K562 (cell line): ENCODE measurements around the gene PLAA. TPM values are rescaled to one million over a fixed set of nuclear protein-coding genes. Genes with fewer than 3 reads are reported as not detected.

Experiments used
- CREB5 ChIP-seq: fragments of 250-450 bp; sonication (Bioruptor Pico); IDR thresholded peaks from 2 replicates; pipeline ENCODE4 v1.5.0; 2020; ENCODE audit warnings: mild to moderate bottlenecking
- CTBP1 ChIP-seq: fragments of 450-650 bp; IDR thresholded peaks from 2 replicates; pipeline ENCODE4 v1.6.1; 2016; ENCODE audit warnings: borderline replicate concordance
- CXXC5 ChIP-seq: fragments of 250-450 bp; sonication (Bioruptor Pico); IDR thresholded peaks from 2 replicates; pipeline ENCODE4 v1.8.0; 2022; ENCODE audit warnings: inconsistent platforms, mild to moderate bottlenecking, moderate library complexity
- EP400 ChIP-seq: fragments of 450-650 bp; IDR thresholded peaks from 2 replicates; pipeline ENCODE4 v1.6.1; 2017; ENCODE audit warnings: antibody characterized with exemption, mild to moderate bottlenecking, moderate library complexity
- FOXK2 ChIP-seq, 2 experiments: fragments of 450-650 bp; IDR thresholded peaks in 1 of 2; conservative IDR thresholded peaks in 1 of 2; 2 replicates each; pipeline ENCODE4 v1.6.1; 2016; ENCODE audit warnings: low read depth in 2 of 2, mild to moderate bottlenecking in 1 of 2
- HDGF ChIP-seq: fragments of 450-650 bp; IDR thresholded peaks from 2 replicates; pipeline ENCODE4 v1.6.1; 2016
- HMG20B ChIP-seq: fragments of 250-450 bp; sonication (Bioruptor Pico); IDR thresholded peaks from 2 replicates; pipeline ENCODE4 v1.5.0; 2021; ENCODE audit warnings: mild to moderate bottlenecking
- HNRNPK ChIP-seq: fragments of 200-400 bp; formaldehyde crosslinking; IDR thresholded peaks from one replicate; pipeline ENCODE4 v1.6.1; 2018; ENCODE audit warnings: mild to moderate bottlenecking, low read depth, low read length; ENCODE audit not compliant: poor library complexity, severe bottlenecking
- ILF3 ChIP-seq: fragments of 450-650 bp; IDR thresholded peaks from 2 replicates; pipeline ENCODE4 v1.6.1; 2018; ENCODE audit warnings: antibody characterized with exemption, mild to moderate bottlenecking, moderate library complexity, borderline replicate concordance
- LARP7 ChIP-seq: fragments of 450-650 bp; IDR thresholded peaks from 2 replicates; pipeline ENCODE4 v1.6.1; 2016
- NFIC ChIP-seq: fragments of 450-650 bp; IDR thresholded peaks from 2 replicates; pipeline ENCODE4 v1.6.1; 2017; ENCODE audit warnings: mild to moderate bottlenecking, inconsistent platforms
- NKRF ChIP-seq: fragments of 450-650 bp; IDR thresholded peaks from 2 replicates; pipeline ENCODE4 v1.6.1; 2016; ENCODE audit warnings: borderline replicate concordance
- NR2C1 ChIP-seq, 2 experiments: fragments of 450-650 bp; IDR thresholded peaks; 2 replicates each; pipeline ENCODE4 v1.6.1; 2017; ENCODE audit warnings: mild to moderate bottlenecking in 2 of 2, antibody characterized with exemption in 1 of 2, inconsistent platforms in 1 of 2, missing compliant biosample characterization in 1 of 2, missing genetic modification characterization in 1 of 2
- NUFIP1 ChIP-seq: fragments of 450-650 bp; IDR thresholded peaks from 2 replicates; pipeline ENCODE4 v1.6.1; 2018; ENCODE audit not compliant: partially characterized antibody
- POLR2G ChIP-seq: fragments of 200-400 bp; formaldehyde crosslinking; IDR thresholded peaks from 2 replicates; pipeline ENCODE4 v1.6.1; 2017; ENCODE audit warnings: low read depth, mild to moderate bottlenecking, antibody characterized with exemption, low read length, moderate library complexity
- RUNX1 ChIP-seq: sonication (generic); IDR thresholded peaks from 2 replicates; pipeline ENCODE4 v1.6.1; 2016; ENCODE audit warnings: antibody characterized with exemption, low read depth
- SRF ChIP-seq, 2 experiments: fragments of 250-450, 450-650 bp in 1 of 2; sonication (Bioruptor Pico) in 1 of 2; sonication (generic) in 1 of 2; formaldehyde crosslinking; IDR thresholded peaks; 2 replicates each; pipeline versions ENCODE4 v1.5.0 to v1.5.1; 2020 to 2022; ENCODE audit warnings: mild to moderate bottlenecking in 1 of 2, missing genetic modification reagents in 1 of 2
- TAF9B ChIP-seq: fragments of 450-650 bp; IDR thresholded peaks from 2 replicates; pipeline ENCODE4 v1.6.1; 2018; ENCODE audit warnings: mild to moderate bottlenecking; ENCODE audit not compliant: partially characterized antibody
- ZBTB26 ChIP-seq: fragments of 450-650 bp; formaldehyde crosslinking; IDR thresholded peaks from 2 replicates; pipeline ENCODE4 v1.4.0; 2022; ENCODE audit warnings: missing genetic modification characterization
- ZNF217 ChIP-seq: sonication (generic); formaldehyde crosslinking; IDR thresholded peaks from 2 replicates; pipeline ENCODE4 v1.8.0; 2022; ENCODE audit warnings: mild to moderate bottlenecking, missing genetic modification reagents
- ZNF512 ChIP-seq: IDR thresholded peaks from 2 replicates; pipeline ENCODE4 v1.6.1; 2016; ENCODE audit warnings: missing genetic modification characterization, missing compliant biosample characterization
- ZNF707 ChIP-seq: fragments of 250-450 bp; sonication (Bioruptor Pico); conservative IDR thresholded peaks from 2 replicates; pipeline ENCODE4 v1.8.0; 2022; ENCODE audit warnings: inconsistent platforms, mild to moderate bottlenecking, moderate library complexity
- polyA plus RNA-seq, 8 experiments: library from polyadenylated mRNA; depleted of rRNA in 4 of 8; stranded (reverse) in 5 of 8; unstranded in 3 of 8; fragments of >200 nt; fragmentation: Nextera tagmentation in 2 of 8; fragmentation: Illumina TruSeq in 1 of 8; extraction: Ambion mirVana in 2 of 8; extraction: Trizol in 1 of 8; gene quantifications; 2 replicates each; pipeline versions ENCODE4 v1.2.1 to v1.2.3, GENCODE V29; 2011 to 2014; ENCODE audit warnings: inconsistent platforms in 1 of 8, missing spikeins in 1 of 8
- total RNA-seq, 7 experiments: library from RNA; depleted of rRNA in 6 of 7; stranded (reverse); fragments of >200 nt in 6 of 7; fragmentation: Illumina TruSeq in 2 of 7; extraction: Trizol in 2 of 7; gene quantifications; 2 replicates each; pipeline versions ENCODE4 v1.2.1 to v1.2.3, GENCODE V29; 2011 to 2021; ENCODE audit warnings: low replicate concordance in 1 of 7

Gene PLAA
- total and polyA plus RNA-seq, 9 of the 15 experiments (the other 6 are each of a cell fraction or from before 2014, with no cell fraction given) = 3.5 to 20.7 (median 16.6) TPM

GRCh38 chr9:26946753-26947727, at the start of gene PLAA (continued):
- TF ChIP-seq ZBTB26 (CRISPR knock-in tag) (no peak), RUNX1 (no peak), LARP7 (no peak), TAF9B (peak; percentile 16), HDGF (no peak), NKRF (0 out of 2 replicates have a peak, but pooled peaks have one; percentile 38), EP400 (peak; percentile 73), CXXC5 (peak; percentile 69), SRF (CRISPR knock-in tag; IDR thresholded peaks at IDR 0.05) (peak in 1 of 2 experiments; percentile 16; a peak in 1 of 4 replicates), FOXK2 (conservative IDR thresholded peaks at IDR 0.05 in 1 of 2, IDR thresholded peaks at IDR 0.05 in 1 of 2; ENCODE audit: low read depth in 2 of 2) (0 out of 4 replicates have a peak, but pooled peaks of 1 of the 2 experiments have one; percentile 25), ZNF512 (tag) (no peak), POLR2G (peak; percentile 78), NFIC (peak; percentile 66), NR2C1 (IDR thresholded peaks at IDR 0.05) (peak; percentile 37), NR2C1 (tag; IDR thresholded peaks at IDR 0.05) (0 out of 2 replicates have a peak, but pooled peaks have one; percentile 35), CREB5 (no peak), ILF3 (no peak), ZNF217 (CRISPR knock-in tag) (no peak), CTBP1 (0 out of 2 replicates have a peak, but pooled peaks have one; percentile 25), ZNF707 (CRISPR knock-in tag) (no peak), HMG20B (CRISPR knock-in tag) (no peak), HNRNPK (no peak), NUFIP1 (no peak)
